Stimulated activated CD8-positive, alpha-beta memory T cell treated with anti-CD3 and anti-CD28 coated beads, Interleukin-2, amount 100 ng/mL, for 48 hours (primary cell): ENCODE data around the gene RHBDL3.
"Not testable (repeated sequence)": the region's sequence is repeated elsewhere in the genome, so short reads cannot be mapped to it uniquely, and the experiment has no call there.

Source experiments
- DNase-seq, 2 donors: peaks; one replicate each; pipeline ENCODE4 v3.0.0-alpha.2; 2020; ENCODE audit warnings: low read depth in 2 of 2

The RHBDL3 gene

DNA sequence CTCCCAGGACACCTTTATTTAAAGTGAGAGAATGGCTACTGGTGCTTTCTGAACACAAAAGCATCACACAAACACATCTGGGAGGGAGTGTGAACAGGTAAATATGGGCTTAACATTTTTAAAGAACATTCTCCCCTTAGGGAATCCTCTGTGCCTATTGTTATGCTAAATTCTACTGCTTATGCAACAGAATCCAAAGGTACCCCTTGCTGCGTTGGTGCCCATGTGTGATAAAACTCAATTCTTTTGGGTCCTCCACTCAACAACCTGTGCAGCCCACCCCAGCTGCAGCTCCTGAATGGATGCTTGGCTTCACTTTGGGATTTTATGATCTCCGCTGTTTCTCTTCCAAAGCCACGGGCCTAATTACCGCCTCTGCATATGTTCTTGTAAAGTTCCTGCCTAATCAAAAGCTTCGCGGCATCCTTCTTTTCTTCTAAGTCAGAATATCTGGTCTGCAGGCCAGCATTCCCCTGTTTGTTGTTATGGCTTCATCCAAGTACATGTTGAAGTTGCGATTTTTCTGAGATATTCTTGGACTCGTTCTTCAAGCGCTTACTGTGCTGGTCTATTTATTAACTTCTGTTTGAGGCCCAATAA lies 23.9 kb downstream of the RHBDL3 start:
- no peak for DNase-seq

- no peak for DNase-seq
These were observed 26.5 kb downstream of the RHBDL3 start for GRCh38 chr17:32292094-32292493.

GRCh38 chr17:32297424-32297823 lies 31.8 kb downstream of the RHBDL3 start:
- no peak for DNase-seq

GRCh38 chr17:32297860-32298259 lies 32.2 kb downstream of the RHBDL3 start:
- no peak for DNase-seq

- DNase-seq, result no peak
These were observed 32.7 kb downstream of the RHBDL3 start for GRCh38 chr17:32298298-32298697.

GRCh38 chr17:32298721-32299579 lies 33.3 kb downstream of the RHBDL3 start:
- no peak for DNase-seq

- no peak for DNase-seq
These were observed 34.0 kb downstream of the RHBDL3 start for GRCh38 chr17:32299580-32300164.

DNA sequence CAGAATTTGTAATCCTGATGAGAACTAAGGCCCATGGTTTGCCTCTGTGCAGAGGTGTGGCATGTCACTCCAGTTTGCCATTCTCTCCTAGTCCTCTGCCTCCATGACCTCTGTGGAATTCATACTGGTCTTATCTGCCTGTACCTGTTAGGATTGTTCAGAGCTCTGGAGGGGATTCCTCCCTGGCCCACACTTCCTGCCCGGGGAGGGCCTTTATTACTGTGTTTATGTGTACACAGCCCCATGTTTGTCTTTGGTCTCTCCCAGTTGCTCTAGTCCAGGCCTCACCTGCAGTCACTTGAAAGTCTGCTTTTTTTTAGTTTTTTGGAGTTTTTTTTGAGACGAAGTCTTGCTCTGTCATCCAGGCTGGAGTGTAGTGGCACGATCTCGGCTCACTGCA lies 36.4 kb downstream of the RHBDL3 start:
- no peak for DNase-seq

DNA sequence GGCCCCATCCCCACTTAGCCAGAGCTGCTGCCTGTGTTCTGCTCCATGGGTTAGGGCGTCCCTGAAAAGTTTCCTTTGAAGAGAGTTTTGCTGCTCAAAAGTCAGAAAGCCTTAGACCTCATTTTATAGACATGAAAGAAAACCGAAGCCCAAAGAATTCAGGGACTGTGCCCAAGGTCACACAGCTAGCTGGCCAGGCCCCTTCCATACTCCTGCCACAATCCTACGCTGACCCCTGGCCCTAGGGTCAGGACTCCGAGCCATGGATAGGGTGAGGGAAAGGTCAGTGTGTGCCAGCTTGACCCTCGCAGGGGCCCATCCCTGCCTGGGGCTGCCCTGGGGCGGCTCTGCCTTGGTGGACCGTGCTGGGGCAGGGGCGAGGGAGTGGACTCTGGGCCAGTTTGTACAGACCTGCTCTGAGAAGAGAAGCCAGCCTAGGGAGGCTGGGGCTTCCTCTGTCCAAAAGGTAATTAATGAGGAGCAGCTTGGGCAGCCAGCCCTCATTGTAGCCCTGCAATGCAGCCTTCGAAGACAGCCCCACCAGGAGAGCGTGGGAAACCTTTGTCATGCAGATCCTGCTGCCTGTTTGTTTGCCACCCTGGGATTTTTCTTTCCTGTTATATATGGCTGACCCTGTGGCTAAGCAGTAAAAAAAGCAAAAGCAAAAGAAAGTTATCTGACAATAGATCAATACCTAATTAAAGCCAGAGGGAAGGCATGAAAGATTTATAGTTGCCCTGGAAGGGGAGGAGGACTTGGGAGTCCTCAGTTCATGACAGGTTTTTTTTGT lies 37.4 kb downstream of the RHBDL3 start:
- DNase-seq, result no peak

GRCh38 chr17:32303781-32304288 lies 38.2 kb downstream of the RHBDL3 start:
- no peak for DNase-seq

- DNase-seq, result no peak
These were observed 39.4 kb downstream of the RHBDL3 start for GRCh38 chr17:32305049-32305448.

DNA sequence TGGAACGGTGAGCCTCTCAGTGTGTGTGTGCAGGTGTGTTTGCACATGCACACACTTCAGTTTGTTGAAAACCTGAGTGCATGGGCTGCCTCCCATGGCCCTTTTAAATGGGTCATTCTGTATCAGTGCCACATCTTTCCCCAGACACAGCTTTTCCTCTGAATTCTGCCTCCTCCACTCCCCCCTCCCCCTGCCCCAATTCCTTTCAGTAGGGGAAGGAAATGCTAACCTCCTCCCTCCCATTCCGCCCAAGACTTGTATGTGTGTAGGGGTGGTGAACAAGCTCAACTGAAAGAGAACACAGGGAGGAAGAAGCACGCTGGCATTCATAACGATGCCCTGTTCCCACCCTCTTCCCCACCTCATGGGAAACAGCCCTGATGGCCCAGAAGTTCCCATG lies 42.0 kb downstream of the RHBDL3 start:
- DNase-seq, result no peak

DNA sequence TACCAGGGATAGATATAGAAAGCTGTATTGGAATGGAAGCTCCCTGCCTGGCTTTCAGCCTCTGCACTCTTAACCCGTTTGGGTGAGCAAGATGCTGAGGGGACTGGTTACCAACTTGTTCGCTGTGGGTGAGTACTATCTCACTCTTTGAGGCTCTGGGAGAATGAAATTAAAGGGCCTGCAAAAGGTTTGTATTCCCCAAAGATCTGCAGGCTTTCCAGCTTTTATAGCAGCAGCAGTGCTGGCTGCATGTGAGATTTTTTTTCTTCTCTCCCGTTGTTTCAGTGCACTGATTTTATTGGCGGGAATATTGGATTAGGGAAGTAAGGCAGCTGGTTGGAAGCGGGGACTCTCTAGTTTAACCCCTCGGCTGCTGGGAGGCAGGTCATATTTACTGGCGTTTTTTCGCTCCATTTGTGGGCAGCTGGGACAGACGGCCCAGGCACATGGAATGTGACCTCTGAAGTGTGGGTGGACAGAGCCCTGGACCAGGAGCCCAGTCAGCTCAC lies 45.5 kb downstream of the RHBDL3 start:
- DNase-seq, result no peak

GRCh38 chr17:32314636-32315035 lies 49.0 kb downstream of the RHBDL3 start:
- no peak for DNase-seq

DNA sequence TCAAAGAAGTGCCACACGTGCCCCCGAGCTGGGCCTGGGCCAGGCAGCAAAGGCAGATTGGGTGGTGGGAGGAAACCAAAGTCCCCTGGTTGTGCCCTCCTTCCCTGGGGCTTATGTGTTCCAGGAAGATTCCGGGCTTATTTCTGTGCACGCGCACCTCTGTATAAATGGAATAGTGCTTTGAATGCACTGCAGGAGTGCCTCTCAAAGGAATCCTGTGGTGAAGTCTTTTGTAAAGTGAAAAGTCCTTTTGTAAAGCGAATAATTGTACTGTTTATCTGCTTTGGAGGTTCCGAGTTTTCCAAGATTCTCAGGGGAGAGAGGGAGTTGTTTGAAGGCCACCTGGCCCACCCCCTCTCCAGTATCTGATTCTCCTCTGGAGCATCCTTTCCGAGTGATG lies 49.5 kb downstream of the RHBDL3 start:
- DNase-seq, result no peak

DNA sequence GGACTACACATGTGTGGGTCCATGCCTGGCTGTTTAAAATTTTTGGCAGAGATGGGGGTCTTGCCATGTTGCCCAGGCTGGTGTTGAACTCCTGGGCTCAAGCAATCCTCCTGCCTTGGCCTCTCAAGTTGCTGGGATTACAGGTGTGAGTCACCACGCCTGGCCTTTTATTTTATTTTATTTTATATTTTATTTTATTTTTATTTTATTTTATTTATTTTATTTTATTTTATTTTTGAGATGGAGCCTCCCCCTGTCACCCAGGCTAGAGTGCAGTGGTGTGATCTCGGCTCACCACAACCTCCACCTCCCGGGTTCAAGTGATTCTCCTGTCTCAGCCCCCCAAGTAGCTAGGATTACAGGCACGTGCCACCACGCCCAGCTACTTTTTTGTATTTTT lies 51.0 kb downstream of the RHBDL3 start:
- DNase-seq, result not testable (repeated sequence)

- DNase-seq, result no peak
These were observed 51.7 kb downstream of the RHBDL3 start for GRCh38 chr17:32317353-32317752.

DNA sequence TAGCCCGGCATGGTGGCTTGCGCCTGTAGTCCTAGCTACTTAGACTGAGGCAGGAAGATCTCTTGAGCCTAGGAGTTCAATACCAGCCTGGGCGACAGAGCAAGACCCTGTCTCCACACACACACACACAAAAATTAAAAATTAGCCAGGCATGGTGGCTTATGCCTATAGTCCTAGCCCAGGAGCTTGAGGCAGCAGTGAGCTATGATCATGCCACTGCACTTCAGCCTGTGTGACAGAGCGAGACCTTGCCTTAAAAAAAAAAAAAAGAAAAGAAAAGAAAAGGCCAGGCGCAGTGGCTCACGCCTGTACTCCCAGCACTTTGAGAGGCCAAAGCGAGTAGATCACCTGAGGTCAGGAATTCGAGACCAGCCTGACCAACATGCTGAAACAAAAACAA lies 52.4 kb downstream of the RHBDL3 start:
- DNase-seq, result no peak

DNA sequence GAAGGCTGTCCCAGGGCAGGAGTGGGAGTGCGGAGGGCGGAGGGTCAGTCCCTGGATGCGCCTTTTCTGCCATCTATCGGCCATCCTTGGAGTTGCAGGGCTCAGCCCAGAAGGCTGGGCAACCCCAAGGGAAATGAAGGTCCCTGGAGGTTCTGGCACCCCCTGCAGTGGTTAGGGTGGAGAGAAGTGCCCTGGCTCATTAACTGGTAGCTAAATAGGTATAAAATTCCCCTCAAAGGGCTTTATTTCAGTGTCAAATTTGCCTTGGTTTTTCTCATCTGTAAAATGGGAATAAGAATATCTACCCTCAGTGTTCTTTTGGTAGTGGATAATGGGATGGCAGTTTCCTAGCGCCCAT lies 53.9 kb downstream of the RHBDL3 start:
- DNase-seq, result peak; percentile 57 to 75

DNA sequence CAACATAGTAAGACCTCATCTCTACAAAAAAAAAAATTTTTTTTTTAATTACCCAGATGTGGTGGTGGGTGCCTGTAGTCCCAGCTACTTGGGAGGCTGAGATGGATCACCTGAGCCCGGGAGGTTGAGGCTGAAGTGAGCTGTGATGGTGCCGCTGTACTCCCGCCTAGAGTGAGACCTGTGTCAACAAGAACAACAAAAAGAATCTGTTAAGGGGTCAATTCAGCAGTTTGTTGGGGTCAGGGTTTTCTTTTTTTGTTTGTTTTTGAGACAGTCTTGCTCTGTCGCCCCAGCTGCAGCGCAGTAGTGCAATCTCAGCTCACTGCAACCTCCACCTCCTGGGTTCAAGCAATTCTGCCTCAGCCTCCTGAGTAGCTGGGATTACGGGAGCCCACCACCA lies 54.4 kb downstream of the RHBDL3 start:
- not testable (repeated sequence) for DNase-seq

- DNase-seq, result no peak
These were observed 55.2 kb downstream of the RHBDL3 start for GRCh38 chr17:32320847-32321246.

DNA sequence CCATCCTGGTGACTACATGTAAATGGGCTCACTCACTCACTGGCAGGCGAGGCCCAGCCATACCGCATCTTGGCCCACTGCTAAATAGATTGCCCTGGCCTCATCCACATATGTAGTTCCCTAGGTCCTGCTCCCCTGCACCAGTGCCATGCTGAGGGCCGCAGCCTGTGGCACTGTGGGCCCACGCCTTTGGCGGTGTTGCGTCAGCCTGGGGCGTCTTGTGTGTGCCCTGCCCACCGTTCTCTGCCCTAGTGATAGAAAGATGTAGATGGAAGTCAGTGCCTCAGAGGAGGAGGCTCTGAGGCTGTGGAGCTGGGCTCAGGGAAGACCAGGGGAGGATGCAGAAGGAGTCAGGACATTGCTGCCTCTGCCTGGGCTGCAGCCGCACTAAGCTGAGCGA lies 57.4 kb downstream of the RHBDL3 start:
- no peak for DNase-seq
